Suppressor macrophage treated with lipopolysaccharide for 1 hour (primary cell): Measurements from ENCODE around the gene TRIP4.

ENCODE experiments used
- DNase-seq, 3 donors: peaks; one replicate each; pipeline ENCODE4 v3.0.0-alpha.2; 2020 to 2022

The TRIP4 gene

GRCh38 chr15:64452988-64453688 is 65.5 kb downstream of the TRIP4 start:
- no peak for DNase-seq

DNA sequence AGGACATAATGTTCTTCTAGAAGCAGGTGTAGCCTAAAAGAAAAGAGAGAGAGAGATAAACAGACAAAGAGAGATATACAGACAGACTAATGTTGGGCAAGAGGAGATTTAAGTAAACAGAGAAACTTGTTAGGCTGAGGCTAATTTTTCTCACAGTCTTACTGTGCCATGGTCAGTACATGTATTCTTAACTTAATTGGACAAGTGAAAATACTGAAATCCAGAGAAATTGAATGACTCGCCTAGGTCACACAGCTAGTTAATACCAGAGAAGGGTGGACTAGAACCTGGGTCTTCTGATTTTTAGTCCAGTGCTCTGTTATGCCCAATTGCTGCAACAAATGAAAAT is 66.0 kb downstream of the TRIP4 start:
- no peak for DNase-seq

GRCh38 chr15:64454282-64454681 is 66.6 kb downstream of the TRIP4 start:
- DNase-seq: no peak

DNA sequence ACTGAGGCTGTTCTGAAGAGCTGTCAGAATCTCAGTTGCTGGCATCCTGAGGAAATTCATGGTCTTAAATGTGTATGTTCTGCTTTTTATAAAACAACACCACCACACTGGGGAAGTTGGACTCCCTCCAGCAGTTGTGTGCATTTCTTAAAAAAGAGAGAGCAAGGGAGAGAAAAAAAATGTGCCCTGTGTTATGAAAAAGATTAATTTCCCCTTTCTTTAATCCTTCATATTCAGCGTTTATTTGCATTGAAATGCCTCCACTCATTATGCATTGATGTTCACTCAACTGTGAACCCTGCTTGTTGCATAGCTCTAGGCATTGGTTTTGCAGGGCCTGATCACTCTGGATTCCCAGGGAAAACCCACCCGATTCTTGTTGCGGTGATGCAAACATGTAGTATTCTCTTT is 68.3 kb downstream of the TRIP4 start:
- peak; percentile 74 to 85 (median 74) for DNase-seq

GRCh38 chr15:64456634-64457108 is 69.0 kb downstream of the TRIP4 start:
- peak; percentile 43 to 72 (median 56) for DNase-seq

DNA sequence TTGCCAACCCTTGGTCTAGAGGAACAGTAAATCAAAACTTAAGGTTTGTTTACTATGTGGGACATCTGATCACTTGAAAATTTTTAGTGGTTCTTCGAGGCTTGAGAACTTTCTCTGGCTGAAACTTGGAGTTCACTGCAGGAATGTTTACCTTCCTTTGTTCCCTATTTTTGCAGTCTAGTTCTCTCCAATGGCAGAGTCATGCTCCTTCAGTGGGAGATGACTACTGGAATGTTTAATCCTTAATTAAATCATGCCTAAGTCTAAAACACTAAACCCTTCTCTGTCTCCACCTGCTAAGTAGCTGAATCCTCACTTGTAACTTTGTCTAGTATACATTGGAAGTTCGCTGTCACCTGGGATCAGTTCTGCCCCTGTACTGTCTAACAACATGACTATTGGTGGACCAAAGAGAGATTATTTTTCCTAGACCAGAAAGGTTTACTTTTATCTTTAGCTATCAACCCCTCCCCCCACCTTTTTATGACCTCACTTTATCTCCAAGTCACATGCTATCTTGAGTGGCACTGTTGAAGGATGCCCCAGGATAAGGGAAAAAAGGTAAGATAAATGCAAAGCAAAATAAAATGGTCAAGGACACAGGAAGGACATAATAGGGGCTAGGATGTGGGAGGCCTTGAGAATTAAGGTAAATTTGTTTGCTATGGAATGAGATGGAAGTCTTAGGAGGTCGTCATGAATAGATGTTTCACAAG is 71.6 kb downstream of the TRIP4 start:
- DNase-seq: no peak

DNA sequence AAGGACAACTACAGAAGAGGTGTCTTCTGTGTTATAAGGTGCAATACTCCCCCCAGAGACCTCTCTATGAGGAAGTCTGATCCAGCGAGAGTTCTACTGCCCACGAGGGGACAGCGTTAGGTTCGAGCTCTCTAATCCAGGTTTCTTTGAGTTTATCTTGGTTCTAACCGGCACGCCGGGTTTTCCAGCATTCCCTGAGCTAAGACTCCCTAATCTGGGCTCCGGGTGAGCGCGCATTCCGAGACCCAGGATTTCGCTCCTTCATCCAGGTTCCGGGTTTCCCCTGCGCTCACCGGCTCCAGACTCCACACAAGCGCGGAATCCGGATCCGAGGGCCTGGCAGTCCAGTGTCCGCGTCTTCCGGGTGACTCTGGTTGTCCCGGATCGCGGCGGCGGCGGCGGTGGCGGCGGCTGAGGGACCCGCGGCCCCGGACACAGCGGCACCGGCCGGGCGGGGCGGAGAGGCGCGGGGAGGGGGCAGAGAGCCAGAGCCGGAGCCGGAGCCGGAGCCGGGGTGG is 72.6 kb downstream of the TRIP4 start, which contains the start of gene ZNF609:
Gene ZNF609, plus strand, starts transcription at position 373 of the 518 bp plus-strand sequence. CDS start 38,842 bp downstream, outside the sequence.
- DNase-seq: peak; percentile 90 to 92 (median 92)

DNA sequence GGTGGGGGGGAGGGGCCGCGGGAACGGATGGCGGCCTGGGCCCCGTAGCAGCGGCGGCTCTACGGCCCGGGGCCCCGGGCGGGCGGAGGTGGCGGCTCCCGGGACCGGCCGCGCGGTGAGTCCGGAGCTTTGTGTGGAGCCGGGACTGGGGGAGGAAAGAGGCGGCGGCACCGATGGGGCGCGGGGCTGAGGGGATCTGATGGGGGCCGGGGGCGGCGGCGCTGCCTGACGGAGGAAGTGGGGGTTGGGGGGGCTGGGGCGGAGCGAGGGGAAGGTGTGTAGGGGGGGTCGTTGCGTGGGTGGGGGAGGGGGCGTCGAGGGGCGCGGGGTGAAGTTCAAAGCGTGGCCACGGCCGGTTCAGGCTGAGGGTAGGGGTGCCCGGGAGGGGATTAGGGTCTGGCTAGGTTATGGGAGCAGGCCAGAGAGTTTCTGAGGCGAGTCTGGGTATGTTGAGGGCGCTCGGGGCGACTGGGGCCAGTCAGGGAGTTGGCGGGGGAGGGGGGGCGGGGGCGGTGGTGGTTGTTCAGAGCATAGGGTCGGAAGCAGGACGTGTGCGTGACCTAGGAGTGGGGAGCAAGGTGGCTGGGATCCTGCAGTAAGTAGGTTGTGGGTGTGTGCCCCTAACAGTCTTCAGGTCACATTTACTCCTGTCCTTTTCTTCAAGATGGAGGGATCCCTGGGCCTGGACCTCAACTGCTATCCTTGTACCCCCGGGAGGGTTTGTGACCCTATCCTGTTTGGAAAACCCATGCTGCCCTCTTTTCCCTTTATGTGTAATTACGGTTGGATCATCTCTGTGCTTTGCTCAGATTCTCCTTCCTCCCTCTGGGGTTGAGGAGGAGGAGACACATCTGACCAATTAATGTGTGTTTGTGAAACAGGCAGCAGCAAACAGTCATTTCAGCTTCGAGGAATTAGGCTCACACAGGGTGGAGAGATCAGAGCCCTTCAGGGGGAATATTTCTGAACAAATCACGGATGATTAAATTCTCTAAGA is 73.4 kb downstream of the TRIP4 start:
- DNase-seq: peak; percentile 78 to 86 (median 81)

DNA sequence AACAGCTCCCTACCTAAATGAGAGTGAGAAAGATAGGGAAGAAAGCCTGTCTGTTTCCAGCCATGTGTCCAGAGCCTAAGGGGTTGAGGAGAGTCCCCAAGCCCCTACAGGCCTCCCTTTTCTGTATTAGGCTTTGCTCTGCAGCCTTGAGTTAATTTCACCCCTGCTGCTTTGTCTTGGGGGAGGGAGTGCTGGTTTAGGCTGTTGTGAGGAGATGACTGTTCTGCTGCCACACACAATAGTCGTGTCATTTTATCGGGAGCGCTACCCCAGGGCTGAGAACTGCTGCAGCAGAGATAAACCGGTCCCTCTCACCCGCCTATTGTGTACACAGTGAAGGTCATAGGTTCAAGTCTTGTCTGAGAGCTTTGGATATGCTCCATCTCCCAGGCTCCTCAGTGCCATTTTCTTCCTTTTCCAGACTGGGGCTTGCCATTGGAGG is 74.1 kb downstream of the TRIP4 start:
- no peak for DNase-seq

DNA sequence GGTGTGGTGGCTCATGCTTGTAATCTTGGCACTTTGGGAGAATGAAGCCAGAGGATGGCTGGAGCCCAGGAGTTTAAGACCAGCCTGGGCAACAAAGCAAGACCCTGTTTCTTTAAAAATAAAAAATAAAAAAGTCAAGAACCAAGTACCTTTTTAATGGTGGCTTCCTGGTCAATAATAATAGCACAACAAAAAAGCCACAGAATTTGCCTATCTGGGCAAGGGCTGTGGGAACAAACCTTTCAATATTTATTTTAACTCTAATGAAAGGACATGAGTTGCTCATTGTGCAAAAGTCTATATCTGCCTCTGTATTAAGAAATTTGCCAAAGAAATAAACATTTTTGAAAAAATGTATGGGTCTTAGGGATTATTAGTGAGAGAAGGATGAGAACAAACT is 74.9 kb downstream of the TRIP4 start:
- no peak for DNase-seq

DNA sequence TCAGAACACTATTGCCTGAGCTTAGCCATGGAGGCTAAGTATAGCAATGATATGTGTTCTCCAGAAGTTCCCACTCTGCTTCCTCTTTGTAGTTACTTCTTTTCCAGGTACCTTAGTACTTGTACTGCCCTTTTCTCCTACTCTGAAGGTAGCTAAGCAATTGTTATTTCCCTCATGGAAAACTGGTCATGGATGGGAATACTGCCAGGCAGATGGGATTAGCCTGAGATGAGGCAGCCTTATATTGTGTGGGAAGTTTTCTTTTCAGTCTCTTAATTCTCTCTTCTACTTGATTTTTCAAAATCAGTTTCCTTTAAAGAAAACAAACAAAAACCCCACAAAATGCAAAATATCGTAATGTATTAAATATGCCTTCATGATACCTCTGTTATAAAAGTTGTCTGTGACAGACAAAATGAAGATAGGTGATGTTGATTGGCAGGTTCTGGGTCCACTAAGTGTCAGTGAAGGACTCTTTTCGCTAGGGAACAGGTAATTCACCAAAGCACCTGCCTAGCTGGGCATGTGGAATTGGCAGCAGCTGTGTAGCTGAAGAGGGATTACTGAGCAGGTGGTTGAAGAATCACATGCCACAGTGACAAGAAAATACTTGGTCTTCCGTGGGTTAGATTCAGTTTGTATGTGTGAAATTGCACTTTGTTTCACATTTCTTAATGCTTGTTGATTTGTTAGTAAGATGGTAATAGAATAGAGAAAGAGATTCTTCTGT is 76.8 kb downstream of the TRIP4 start:
- DNase-seq: no peak

- no peak for DNase-seq
Observed at GRCh38 chr15:64466408-64467141, 78.9 kb downstream of the TRIP4 start.

DNA sequence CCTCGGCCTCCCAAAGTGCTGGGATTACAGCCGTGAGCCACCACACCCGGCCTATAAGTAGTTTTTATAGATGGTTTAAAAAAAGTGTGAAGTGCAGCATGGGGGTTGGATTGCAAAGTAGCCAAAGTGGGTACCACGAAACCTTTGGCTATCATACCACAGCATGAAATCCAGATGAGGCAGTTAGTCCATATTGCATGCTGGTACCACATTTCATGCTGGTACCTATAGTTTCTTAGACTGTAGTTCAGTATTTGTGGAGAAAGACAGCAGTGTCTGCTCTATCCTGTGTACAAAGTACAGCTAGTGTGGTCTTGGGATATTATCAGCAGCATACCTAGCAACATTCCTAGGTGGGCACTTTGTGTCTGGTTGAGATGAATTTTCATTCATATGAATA is 84.5 kb downstream of the TRIP4 start:
- no peak for DNase-seq

- DNase-seq: no peak
Observed at GRCh38 chr15:64474846-64475245, 87.2 kb downstream of the TRIP4 start.

DNA sequence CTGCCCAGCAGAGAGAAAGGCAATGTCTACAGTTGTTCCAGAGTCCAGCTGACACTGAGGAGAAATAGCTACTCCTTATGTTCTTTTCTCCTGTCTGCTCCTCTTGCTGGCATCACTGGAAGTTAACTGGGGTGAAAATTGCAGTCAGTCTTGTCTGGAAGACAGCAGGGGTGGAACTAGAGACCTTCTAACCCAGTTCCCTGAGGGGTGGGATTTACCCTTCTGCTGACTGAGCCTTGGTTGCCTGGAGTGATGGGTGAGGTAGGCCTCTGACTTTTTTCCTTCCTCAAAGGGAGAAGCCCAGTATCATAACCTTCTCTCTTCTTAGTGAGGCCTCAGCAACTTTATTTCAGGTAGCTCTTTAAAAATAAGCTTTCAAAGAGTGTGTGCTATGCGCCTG is 88.9 kb downstream of the TRIP4 start:
- no peak for DNase-seq

- DNase-seq: peak in 1 of 3 donors; percentile 45
Observed at GRCh38 chr15:64478863-64479262, 91.2 kb downstream of the TRIP4 start.

- DNase-seq: peak in 2 of 3 donors; percentile 51 to 60
Observed at GRCh38 chr15:64480891-64481290, 93.3 kb downstream of the TRIP4 start.

- DNase-seq: no peak
Observed at GRCh38 chr15:64483749-64484148, 96.1 kb downstream of the TRIP4 start.

DNA sequence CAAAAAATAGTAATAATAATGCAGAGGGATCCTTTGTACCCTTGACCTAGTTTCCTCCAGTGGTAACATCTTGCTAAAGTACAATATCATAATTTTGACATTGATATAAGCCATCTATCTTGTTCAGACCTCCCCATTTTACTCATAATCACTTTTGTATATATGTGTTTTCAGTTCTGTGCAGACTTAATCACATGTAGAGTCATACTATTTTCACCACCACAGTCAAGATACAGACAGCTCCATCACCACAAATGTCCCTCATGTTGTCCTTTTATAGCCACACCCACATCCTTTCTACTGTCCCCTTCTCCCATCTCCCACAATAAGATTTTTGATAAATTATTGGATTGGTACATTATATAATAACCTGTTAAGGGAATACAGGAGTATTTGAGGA is 98.2 kb downstream of the TRIP4 start:
- DNase-seq: no peak

GRCh38 chr15:64490598-64491259 is 103.1 kb downstream of the TRIP4 start:
- no peak for DNase-seq

DNA sequence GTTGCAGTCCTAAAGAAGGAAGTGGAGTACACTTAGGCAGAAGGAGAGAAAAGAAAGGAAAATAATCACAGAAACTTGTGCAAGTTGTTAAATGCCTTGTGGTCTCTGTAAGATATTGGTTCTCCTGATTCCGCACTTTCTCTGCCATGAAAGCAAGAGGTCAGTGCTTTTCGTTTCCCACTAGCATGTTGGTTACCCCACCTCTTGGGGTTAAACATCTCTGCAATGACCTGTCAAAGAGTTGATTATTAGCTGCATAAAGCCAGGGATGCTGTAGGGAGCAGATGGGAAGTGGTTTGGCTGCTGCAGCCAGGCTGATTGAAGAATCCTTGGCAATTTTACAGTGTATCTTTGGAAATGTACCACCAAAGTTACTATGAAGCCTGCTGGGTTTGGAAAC is 106.0 kb downstream of the TRIP4 start:
- DNase-seq: no peak
